HCT116 (cell line): ENCODE measurements around the gene IL1RAPL2. TPM values are rescaled to one million over a fixed set of nuclear protein-coding genes. Genes with fewer than 3 reads are reported as not detected.

Experiments
- ATAC-seq: fragments of 200-7000 bp; cut with Tn5 transposase; 2 replicates; pipeline ENCODE4 v1.9.1; 2020; ENCODE audit warnings: mild to moderate bottlenecking, moderate library complexity
- BruUV-seq: library from RNA; stranded (reverse); fragments of 400-500 nt; replicated peaks from 2 replicates; lab custom pipeline; 2021; lab: Mats Ljungman, UMichigan
- CTCF ChIA-PET: fragments of 300-600 bp; sonication (Branson Sonifier 250); formaldehyde crosslinking; loops from one replicate; lab custom pipeline; 2021; ENCODE audit warnings: antibody characterized with exemption; lab: Charles Lee
- POLR2A ChIA-PET: fragments of 300-600, 350-600 bp; sonication (Branson Sonifier 250); formaldehyde crosslinking; loops from one replicate; lab custom pipeline; 2021; ENCODE audit warnings: antibody characterized with exemption; lab: Charles Lee
- RAD21 ChIA-PET, 2 experiments: fragments of 300-600 bp; sonication (Branson Sonifier 250); formaldehyde crosslinking; loops; one replicate each; lab custom pipeline; 2023; ENCODE audit warnings: low total read pairs in 2 of 2; ENCODE audit not compliant: uncharacterized antibody in 2 of 2, unreplicated experiment in 2 of 2, low non-redundant PET in 1 of 2; lab: Charles Lee
- DNase-seq: peaks from one replicate; pipeline ENCODE4 v3.0.0-alpha.2; 2010; ENCODE audit warnings: low read depth, low spot score
- H2AFZ ChIP-seq: fragments of 200-600 bp; shearing (Covaris generic), sonication (generic); 2 replicates; pipeline ENCODE4 v1.6.1; 2017; ENCODE audit warnings: low read depth, mixed run types, mixed read lengths, antibody characterized with exemption, low read length; ENCODE audit not compliant: poor library complexity, severe bottlenecking
- H3K27ac ChIP-seq: 2 replicates; pipeline ENCODE4 v1.5.1; 2012; ENCODE audit warnings: low read depth, low read length
- H3K27me3 ChIP-seq: fragments of 200-600 bp; sonication (generic); 2 replicates; pipeline ENCODE4 v1.6.1; 2016; ENCODE audit warnings: mixed run types, low read length, mixed read lengths; ENCODE audit not compliant: insufficient read depth
- H3K36me3 ChIP-seq, 2 experiments: fragments of 200-500 bp in 1 of 2; fragments of 200-600 bp in 1 of 2; sonication (Bioruptor generic) in 1 of 2; sonication (generic) in 1 of 2; 2 replicates each; pipeline versions ENCODE4 v1.5.1 to v1.6.1; 2014 to 2016; ENCODE audit warnings: low read length in 2 of 2, inconsistent platforms in 1 of 2, mixed read lengths in 1 of 2, mixed run types in 1 of 2; ENCODE audit not compliant: insufficient read depth in 2 of 2, control insufficient read depth in 1 of 2
- H3K4me1 ChIP-seq, 2 experiments: fragments of 200-600 bp in 1 of 2; sonication (generic) in 1 of 2; 2 replicates each; pipeline versions ENCODE4 v1.5.1 to v1.6.1; 2012 to 2017; ENCODE audit warnings: low read length in 2 of 2, inconsistent platforms in 1 of 2, mild to moderate bottlenecking in 1 of 2, mixed read lengths in 1 of 2, mixed run types in 1 of 2, moderate library complexity in 1 of 2; ENCODE audit not compliant: insufficient read depth in 2 of 2, control insufficient read depth in 1 of 2
- H3K4me2 ChIP-seq: fragments of 200-600 bp; sonication (generic); 2 replicates; pipeline ENCODE4 v1.6.1; 2017; ENCODE audit warnings: mixed run types, low read length, mixed read lengths
- H3K4me3 ChIP-seq, 2 experiments: fragments of 200-600 bp in 1 of 2; sonication (generic) in 1 of 2; replicated peaks in 1 of 2; 2 replicates each; pipeline ENCODE4 v1.5.1; 2011 to 2016; ENCODE audit warnings: low read length in 2 of 2, control low read depth in 1 of 2, low read depth in 1 of 2, mild to moderate bottlenecking in 1 of 2, mixed read lengths in 1 of 2, mixed run types in 1 of 2
- H3K79me2 ChIP-seq: fragments of 200-600 bp; sonication (generic); 2 replicates; pipeline ENCODE4 v1.6.1; 2017; ENCODE audit warnings: mild to moderate bottlenecking, mixed run types, low read length, moderate library complexity, mixed read lengths; ENCODE audit not compliant: insufficient read depth
- H3K9ac ChIP-seq: fragments of 200-600 bp; sonication (generic); 2 replicates; pipeline ENCODE4 v1.6.1; 2016; ENCODE audit warnings: low read length, mixed read lengths
- H3K9me2 ChIP-seq: fragments of 200-600 bp; sonication (generic), shearing (Covaris generic); 2 replicates; pipeline ENCODE4 v1.6.1; 2017; ENCODE audit warnings: mixed run types, mild to moderate bottlenecking, moderate library complexity; ENCODE audit not compliant: insufficient read depth
- H3K9me3 ChIP-seq, 2 experiments: fragments of 200-500 bp in 1 of 2; fragments of 200-600 bp in 1 of 2; sonication (Bioruptor generic) in 1 of 2; sonication (generic) in 1 of 2; 2 replicates each; pipeline ENCODE4 v1.6.1; 2014 to 2017; ENCODE audit warnings: low read length in 2 of 2, mixed read lengths in 2 of 2, inconsistent platforms in 1 of 2, low read depth in 1 of 2, mild to moderate bottlenecking in 1 of 2, mixed run types in 1 of 2, moderate library complexity in 1 of 2; ENCODE audit not compliant: control insufficient read depth in 1 of 2, insufficient read depth in 1 of 2
- H4K20me1 ChIP-seq: fragments of 200-600 bp; sonication (generic), shearing (Covaris generic); 2 replicates; pipeline ENCODE4 v1.6.1; 2017; ENCODE audit warnings: mixed run types, mild to moderate bottlenecking, moderate library complexity; ENCODE audit not compliant: insufficient read depth
- CBX3 ChIP-seq: IDR thresholded peaks from 2 replicates; pipeline ENCODE4 v1.6.1; 2012; ENCODE audit warnings: low read depth
- CEBPB ChIP-seq: IDR thresholded peaks from 2 replicates; pipeline ENCODE4 v1.6.1; 2012; ENCODE audit warnings: low read depth
- EGR1 ChIP-seq: IDR thresholded peaks from 2 replicates; pipeline ENCODE4 v1.6.1; 2012; ENCODE audit warnings: low read depth
- EZH2 ChIP-seq: fragments of 200-600 bp; sonication (generic); IDR thresholded peaks from 2 replicates; pipeline ENCODE4 v1.6.1; 2017; ENCODE audit warnings: antibody characterized with exemption, mixed run types
- FOSL1 ChIP-seq: IDR thresholded peaks from 2 replicates; pipeline ENCODE4 v1.6.1; 2012; ENCODE audit warnings: low read depth
- JUND ChIP-seq: IDR thresholded peaks from 2 replicates; pipeline ENCODE4 v1.6.1; 2012
- POLR2A ChIP-seq: IDR thresholded peaks from 2 replicates; pipeline ENCODE4 v1.7.0; 2011; ENCODE audit warnings: borderline replicate concordance; ENCODE audit not compliant: insufficient read depth, insufficient read length; ENCODE audit errors: extremely low read depth
- POLR2AphosphoS5 ChIP-seq: IDR thresholded peaks from 2 replicates; pipeline ENCODE4 v1.6.1; 2011; ENCODE audit warnings: mild to moderate bottlenecking, low read depth, low read length, moderate library complexity
- SP1 ChIP-seq: IDR thresholded peaks from 2 replicates; pipeline ENCODE4 v1.6.1; 2012; ENCODE audit warnings: low read depth
- YY1 ChIP-seq: IDR thresholded peaks from 2 replicates; pipeline ENCODE4 v1.6.1; 2011; ENCODE audit warnings: low read length, low read depth, moderate library complexity, mild to moderate bottlenecking; ENCODE audit not compliant: insufficient replicate concordance; ENCODE audit errors: extremely low read depth
- intact Hi-C: fragments of 100-400 bp; cut with micrococcal nuclease; formaldehyde crosslinking; loops from 2 replicates; pipeline ENCODE4 v1.10.0; 2022
- total RNA-seq: library from RNA; stranded (reverse); gene quantifications from one replicate; pipeline ENCODE4 v1.2.1, GENCODE V29; 2021; ENCODE audit not compliant: unreplicated experiment
- TF ChIP-seq, protein P1 (sequence below), 3 experiments: fragments of 200-600 bp in 1 of 3; sonication (generic) in 1 of 3; IDR thresholded peaks in 2 of 3; conservative IDR thresholded peaks in 1 of 3; 2 replicates each; pipeline ENCODE4 v1.5.1; 2012 to 2017; ENCODE audit warnings: low read depth in 2 of 3, low read length in 2 of 3, antibody characterized with exemption in 1 of 3, borderline replicate concordance in 1 of 3, control low read depth in 1 of 3, mild to moderate bottlenecking in 1 of 3, mixed read lengths in 1 of 3, mixed run types in 1 of 3, moderate library complexity in 1 of 3; ENCODE audit not compliant: insufficient read depth in 1 of 3
- TF ChIP-seq, protein P2 (sequence below): IDR thresholded peaks from 2 replicates; pipeline ENCODE4 v1.6.1; 2012; ENCODE audit warnings: low read depth
- TF ChIP-seq, protein P3 (sequence below): IDR thresholded peaks from 2 replicates; pipeline ENCODE4 v1.6.1; 2012

IL1RAPL2 gene
- total RNA-seq, 1 experiment from 2014 or later, result not detected

DNA sequence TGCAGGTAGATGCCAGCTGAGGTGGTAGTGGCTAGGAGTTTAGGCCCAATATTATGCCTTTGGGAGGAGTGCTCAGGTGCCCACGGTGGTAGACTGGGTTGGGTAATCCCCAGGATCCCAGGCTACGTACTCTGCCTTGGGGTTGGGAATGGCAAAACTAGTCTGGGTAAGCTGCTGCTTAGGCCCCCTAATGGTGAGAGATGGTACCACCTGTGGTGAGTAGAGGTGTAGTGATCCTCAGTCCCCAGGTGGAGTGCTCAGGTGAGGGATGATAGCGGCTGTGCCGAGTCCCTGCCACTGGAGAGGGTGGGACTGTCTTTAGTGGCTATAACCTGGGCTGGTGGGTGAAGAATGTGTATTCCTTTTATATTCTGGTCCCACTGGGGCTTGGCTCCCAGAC is 75.2 kb downstream of the IL1RAPL2 start:
- no peaks in the 10 kb centered on the region for H3K9me3 ChIP-seq
- ChIA-PET CTCF (no interaction called here), POLR2A (no interaction called here), RAD21 (no interaction called here)
- H3K4me3 ChIP-seq, result no peak overlapping the region
- peak; percentile 71; the same call in 1 of the 2 replicates for ATAC-seq
- H3K27ac ChIP-seq, result no peak overlapping the region
- no peaks in the 10 kb centered on the region for H3K4me1 ChIP-seq
- no peak for DNase-seq
- TF ChIP-seq CEBPB, result no peak
- TF ChIP-seq, protein P1, sequence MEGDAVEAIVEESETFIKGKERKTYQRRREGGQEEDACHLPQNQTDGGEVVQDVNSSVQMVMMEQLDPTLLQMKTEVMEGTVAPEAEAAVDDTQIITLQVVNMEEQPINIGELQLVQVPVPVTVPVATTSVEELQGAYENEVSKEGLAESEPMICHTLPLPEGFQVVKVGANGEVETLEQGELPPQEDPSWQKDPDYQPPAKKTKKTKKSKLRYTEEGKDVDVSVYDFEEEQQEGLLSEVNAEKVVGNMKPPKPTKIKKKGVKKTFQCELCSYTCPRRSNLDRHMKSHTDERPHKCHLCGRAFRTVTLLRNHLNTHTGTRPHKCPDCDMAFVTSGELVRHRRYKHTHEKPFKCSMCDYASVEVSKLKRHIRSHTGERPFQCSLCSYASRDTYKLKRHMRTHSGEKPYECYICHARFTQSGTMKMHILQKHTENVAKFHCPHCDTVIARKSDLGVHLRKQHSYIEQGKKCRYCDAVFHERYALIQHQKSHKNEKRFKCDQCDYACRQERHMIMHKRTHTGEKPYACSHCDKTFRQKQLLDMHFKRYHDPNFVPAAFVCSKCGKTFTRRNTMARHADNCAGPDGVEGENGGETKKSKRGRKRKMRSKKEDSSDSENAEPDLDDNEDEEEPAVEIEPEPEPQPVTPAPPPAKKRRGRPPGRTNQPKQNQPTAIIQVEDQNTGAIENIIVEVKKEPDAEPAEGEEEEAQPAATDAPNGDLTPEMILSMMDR (IDR thresholded peaks at IDR 0.05 in 2 of 3, conservative IDR thresholded peaks at IDR 0.05 in 1 of 3; ENCODE audit: borderline replicate concordance in 1 of 3, insufficient read depth in 1 of 3, low read depth in 2 of 3, low read length in 2 of 3), result peak in 2 of 3 experiments; percentile 30 to 37; a peak in 3 of 6 replicates
- H3K4me2 ChIP-seq, result no peak overlapping the region
- no peaks in the 10 kb centered on the region for H3K79me2 ChIP-seq
- no peaks in the 10 kb centered on the region for H3K27me3 ChIP-seq
- H3K9ac ChIP-seq, result no peak overlapping the region
- H3K9me2 ChIP-seq, result no peaks in the 10 kb centered on the region
- intact Hi-C loops, result no loop called here
- no TSS peak for BruUV-seq
- H4K20me1 ChIP-seq, result no peaks in the 10 kb centered on the region
- H3K36me3 ChIP-seq, result no peaks in the 10 kb centered on the region
- no peak overlapping the region for H2AFZ ChIP-seq

DNA sequence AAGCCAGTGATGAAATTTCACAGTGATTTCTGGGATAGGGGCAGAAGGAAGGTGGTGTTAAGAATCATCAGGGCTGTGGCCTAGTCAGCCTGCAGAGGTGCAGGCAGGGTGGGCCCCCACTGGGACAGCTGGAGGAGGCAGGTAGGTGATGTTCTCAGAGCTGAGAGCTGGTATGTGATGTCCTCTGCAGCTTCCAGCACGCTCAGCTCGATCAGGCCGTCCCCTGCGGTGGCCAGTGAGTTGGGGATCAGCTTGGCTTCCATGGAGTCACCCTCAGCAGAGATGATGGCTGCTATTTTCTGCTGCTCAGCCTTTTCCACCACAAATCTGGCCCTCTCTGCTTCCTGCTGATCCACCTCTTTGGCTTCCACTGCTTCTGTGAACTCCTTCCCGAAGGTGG is 81.1 kb downstream of the IL1RAPL2 start:
- H3K9me2 ChIP-seq, result no peaks in the 10 kb centered on the region
- H3K79me2 ChIP-seq, result no peaks in the 10 kb centered on the region
- intact Hi-C loops, result no loop called here
- no peak overlapping the region for H3K27ac ChIP-seq
- BruUV-seq, result no TSS peak
- ChIA-PET POLR2A (no interaction called here), CTCF (no interaction called here), RAD21 (no interaction called here)
- no peak overlapping the region for H2AFZ ChIP-seq
- H3K9ac ChIP-seq, result no peak overlapping the region
- no peaks in the 10 kb centered on the region for H3K36me3 ChIP-seq
- no peaks in the 10 kb centered on the region for H3K27me3 ChIP-seq
- H3K4me1 ChIP-seq, result no peaks in the 10 kb centered on the region
- H3K4me2 ChIP-seq, result no peak overlapping the region
- DNase-seq (no peak), ATAC-seq (no peak)
- H3K4me3 ChIP-seq, result no peak overlapping the region
- H3K9me3 ChIP-seq, result no peaks in the 10 kb centered on the region
- H4K20me1 ChIP-seq, result no peaks in the 10 kb centered on the region
- TF ChIP-seq EZH2, result no peak
- TF ChIP-seq POLR2A, result no peak
- TF ChIP-seq, protein P2, sequence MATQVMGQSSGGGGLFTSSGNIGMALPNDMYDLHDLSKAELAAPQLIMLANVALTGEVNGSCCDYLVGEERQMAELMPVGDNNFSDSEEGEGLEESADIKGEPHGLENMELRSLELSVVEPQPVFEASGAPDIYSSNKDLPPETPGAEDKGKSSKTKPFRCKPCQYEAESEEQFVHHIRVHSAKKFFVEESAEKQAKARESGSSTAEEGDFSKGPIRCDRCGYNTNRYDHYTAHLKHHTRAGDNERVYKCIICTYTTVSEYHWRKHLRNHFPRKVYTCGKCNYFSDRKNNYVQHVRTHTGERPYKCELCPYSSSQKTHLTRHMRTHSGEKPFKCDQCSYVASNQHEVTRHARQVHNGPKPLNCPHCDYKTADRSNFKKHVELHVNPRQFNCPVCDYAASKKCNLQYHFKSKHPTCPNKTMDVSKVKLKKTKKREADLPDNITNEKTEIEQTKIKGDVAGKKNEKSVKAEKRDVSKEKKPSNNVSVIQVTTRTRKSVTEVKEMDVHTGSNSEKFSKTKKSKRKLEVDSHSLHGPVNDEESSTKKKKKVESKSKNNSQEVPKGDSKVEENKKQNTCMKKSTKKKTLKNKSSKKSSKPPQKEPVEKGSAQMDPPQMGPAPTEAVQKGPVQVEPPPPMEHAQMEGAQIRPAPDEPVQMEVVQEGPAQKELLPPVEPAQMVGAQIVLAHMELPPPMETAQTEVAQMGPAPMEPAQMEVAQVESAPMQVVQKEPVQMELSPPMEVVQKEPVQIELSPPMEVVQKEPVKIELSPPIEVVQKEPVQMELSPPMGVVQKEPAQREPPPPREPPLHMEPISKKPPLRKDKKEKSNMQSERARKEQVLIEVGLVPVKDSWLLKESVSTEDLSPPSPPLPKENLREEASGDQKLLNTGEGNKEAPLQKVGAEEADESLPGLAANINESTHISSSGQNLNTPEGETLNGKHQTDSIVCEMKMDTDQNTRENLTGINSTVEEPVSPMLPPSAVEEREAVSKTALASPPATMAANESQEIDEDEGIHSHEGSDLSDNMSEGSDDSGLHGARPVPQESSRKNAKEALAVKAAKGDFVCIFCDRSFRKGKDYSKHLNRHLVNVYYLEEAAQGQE, result no peak
- TF ChIP-seq EGR1, result no peak
- no peak for TF ChIP-seq FOSL1
- TF ChIP-seq YY1, result no peak
- TF ChIP-seq, protein P1 (IDR thresholded peaks at IDR 0.05 in 2 of 3, conservative IDR thresholded peaks at IDR 0.05 in 1 of 3; ENCODE audit: borderline replicate concordance in 1 of 3, insufficient read depth in 1 of 3, low read depth in 2 of 3, low read length in 2 of 3), result no peak
- TF ChIP-seq POLR2AphosphoS5, result no peak
- TF ChIP-seq, protein P3, sequence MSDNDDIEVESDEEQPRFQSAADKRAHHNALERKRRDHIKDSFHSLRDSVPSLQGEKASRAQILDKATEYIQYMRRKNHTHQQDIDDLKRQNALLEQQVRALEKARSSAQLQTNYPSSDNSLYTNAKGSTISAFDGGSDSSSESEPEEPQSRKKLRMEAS, result no peak
- no peak for TF ChIP-seq JUND
- TF ChIP-seq SP1, result no peak
- no peak for TF ChIP-seq CBX3
